ENCODE measurements around the gene FAM13C. TPM values are rescaled to one million over a fixed set of nuclear protein-coding genes. Genes with fewer than 3 reads are reported as not detected.

Gene FAM13C
- total RNA-seq, 3 donors from 2014 or later (not counting 1 experiment from before 2014, with no cell fraction given): not detected

- Mint-ChIP-seq H3K27me3 (ENCODE audit: low read depth in 2 of 2) (no peaks in the 10 kb centered on the region), H3K36me3 (no peaks in the 10 kb centered on the region), H3K4me1 (no peaks in the 10 kb centered on the region), H3K9me3 (peaks cover 0 to 3% of the 10 kb centered on the region in 2 donors), H3K27ac (no peak overlapping the region), H3K4me3 (no peak overlapping the region)
- no peak for ATAC-seq
- Histone ChIP-seq H3K4me3 (ENCODE audit: low read length) (no peak overlapping the region), H3K27ac (ENCODE audit: low read length) (no peak overlapping the region), H3K4me1 (ENCODE audit: control insufficient read depth, insufficient read depth, low read length) (no peaks in the 10 kb centered on the region), H3K36me3 (ENCODE audit: control insufficient read depth, insufficient read depth, low read length) (no peaks in the 10 kb centered on the region), H3K27me3 (ENCODE audit: control insufficient read depth, insufficient read depth, low read length) (no peaks in the 10 kb centered on the region), H3K9me3 (ENCODE audit: control insufficient read depth, insufficient read depth, low read length) (no peaks in the 10 kb centered on the region)
- DNase-seq: no peak
- WGBS (ENCODE audit: insufficient coverage): no CpG with 5 or more reads among the region's 1 CpG
- intact Hi-C loops (cut with micrococcal nuclease): no loop called here
- TF ChIP-seq CTCF (IDR thresholded peaks at IDR 0.05): no peak
Observed at GRCh38 chr10:59245686-59246085, 116.7 kb downstream of the FAM13C start.

DNA sequence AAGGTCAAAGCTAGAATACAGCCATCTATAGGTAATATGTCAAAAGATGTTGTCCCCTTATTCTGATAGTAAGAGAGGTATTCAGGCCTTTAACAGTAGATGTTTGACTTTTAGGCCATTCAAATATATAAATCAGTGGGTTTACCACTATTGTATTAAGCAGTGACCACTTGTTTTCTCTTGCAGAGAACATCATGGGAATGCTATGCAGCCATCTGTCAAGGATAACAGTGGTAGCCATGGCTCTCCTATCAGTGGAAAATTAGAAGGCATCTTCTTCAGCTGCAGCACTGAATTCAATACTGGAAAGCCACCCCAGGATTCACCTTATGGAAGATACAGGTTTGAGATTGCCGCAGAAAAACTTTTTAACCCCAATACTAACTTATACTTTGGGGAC, 117.5 kb downstream of the FAM13C start:
- peaks cover 0 to 3% of the 10 kb centered on the region in 2 donors for H3K9me3 Mint-ChIP-seq
- Histone ChIP-seq H3K4me3 (ENCODE audit: low read length) (no peak overlapping the region), H3K27me3 (ENCODE audit: control insufficient read depth, insufficient read depth, low read length) (no peaks in the 10 kb centered on the region), H3K27ac (ENCODE audit: low read length) (no peak overlapping the region), H3K4me1 (ENCODE audit: control insufficient read depth, insufficient read depth, low read length) (no peaks in the 10 kb centered on the region), H3K36me3 (ENCODE audit: control insufficient read depth, insufficient read depth, low read length) (no peaks in the 10 kb centered on the region), H3K9me3 (ENCODE audit: control insufficient read depth, insufficient read depth, low read length) (no peaks in the 10 kb centered on the region)
- no peak overlapping the region for H3K27ac Mint-ChIP-seq
- H3K27me3 Mint-ChIP-seq (ENCODE audit: low read depth in 2 of 2): no peaks in the 10 kb centered on the region
- intact Hi-C loops (cut with micrococcal nuclease): no loop called here
- no peak for ATAC-seq
- TF ChIP-seq CTCF (IDR thresholded peaks at IDR 0.05): no peak
- H3K4me1 Mint-ChIP-seq: no peaks in the 10 kb centered on the region
- H3K36me3 Mint-ChIP-seq: no peaks in the 10 kb centered on the region
- DNase-seq: no peak
- no peak overlapping the region for H3K4me3 Mint-ChIP-seq
- no CpG with 5 or more reads among the region's 1 CpG for WGBS (ENCODE audit: insufficient coverage)

DNA sequence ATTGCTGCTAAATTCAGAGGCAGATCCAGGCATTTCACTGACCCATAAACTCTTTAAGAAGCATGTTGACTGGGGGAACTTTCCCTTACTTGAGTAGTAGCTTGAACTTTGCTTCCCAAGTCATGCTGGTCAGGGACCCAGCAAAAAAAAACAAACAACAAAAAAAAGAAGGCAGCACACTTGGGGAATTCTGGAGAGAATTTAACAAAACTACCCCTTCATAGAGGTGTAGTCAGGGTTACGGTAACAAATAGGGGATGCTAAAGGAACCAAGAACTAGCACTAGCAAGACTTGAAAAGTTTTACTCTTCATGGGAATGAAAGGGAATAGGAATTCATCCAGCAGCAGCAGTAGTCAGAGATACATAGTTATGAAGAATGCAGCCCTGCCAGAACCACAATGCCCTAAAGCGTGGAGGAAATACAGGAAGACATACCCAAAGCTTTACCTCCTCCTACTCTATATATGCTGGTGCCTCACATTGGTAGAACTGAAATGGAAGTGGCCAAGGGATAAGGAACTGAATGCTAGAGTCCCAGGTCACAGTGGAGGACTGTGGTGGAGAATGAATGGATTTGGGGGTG, 118.6 kb downstream of the FAM13C start:
- Mint-ChIP-seq H3K4me3 (no peak overlapping the region), H3K4me1 (no peaks in the 10 kb centered on the region), H3K27me3 (ENCODE audit: low read depth in 2 of 2) (no peaks in the 10 kb centered on the region), H3K27ac (no peak overlapping the region), H3K9me3 (peaks cover 0 to 3% of the 10 kb centered on the region in 2 donors), H3K36me3 (no peaks in the 10 kb centered on the region)
- Histone ChIP-seq H3K27ac (ENCODE audit: low read length) (no peak overlapping the region), H3K36me3 (ENCODE audit: control insufficient read depth, insufficient read depth, low read length) (no peaks in the 10 kb centered on the region), H3K9me3 (ENCODE audit: control insufficient read depth, insufficient read depth, low read length) (no peaks in the 10 kb centered on the region), H3K4me1 (ENCODE audit: control insufficient read depth, insufficient read depth, low read length) (no peaks in the 10 kb centered on the region), H3K27me3 (ENCODE audit: control insufficient read depth, insufficient read depth, low read length) (no peaks in the 10 kb centered on the region), H3K4me3 (ENCODE audit: low read length) (no peak overlapping the region)
- ATAC-seq (no peak), DNase-seq (no peak)
- no peak for TF ChIP-seq CTCF (IDR thresholded peaks at IDR 0.05)
- intact Hi-C loops (cut with micrococcal nuclease): no loop called here
- WGBS (ENCODE audit: insufficient coverage): 100% methylated on average over 1 of the region's 2 CpGs

GRCh38 chr10:59242991-59243390, 119.4 kb downstream of the FAM13C start:
- H3K27ac Mint-ChIP-seq: no peak overlapping the region
- no peaks in the 10 kb centered on the region for H3K36me3 ChIP-seq (ENCODE audit: control insufficient read depth, insufficient read depth, low read length)
- H3K36me3 Mint-ChIP-seq: no peaks in the 10 kb centered on the region
- no peaks in the 10 kb centered on the region for H3K27me3 ChIP-seq (ENCODE audit: control insufficient read depth, insufficient read depth, low read length)
- H3K9me3 Mint-ChIP-seq: peaks cover 0 to 3% of the 10 kb centered on the region in 2 donors
- no CpG with 5 or more reads among the region's 3 CpGs for WGBS (ENCODE audit: insufficient coverage)
- no peak overlapping the region for H3K4me3 Mint-ChIP-seq
- DNase-seq: no peak
- H3K4me1 Mint-ChIP-seq: no peaks in the 10 kb centered on the region
- no peaks in the 10 kb centered on the region for H3K4me1 ChIP-seq (ENCODE audit: control insufficient read depth, insufficient read depth, low read length)
- H3K27me3 Mint-ChIP-seq (ENCODE audit: low read depth in 2 of 2): no peaks in the 10 kb centered on the region
- intact Hi-C loops (cut with micrococcal nuclease): no loop called here
- H3K4me3 ChIP-seq (ENCODE audit: low read length): no peak overlapping the region
- H3K9me3 ChIP-seq (ENCODE audit: control insufficient read depth, insufficient read depth, low read length): no peaks in the 10 kb centered on the region
- ATAC-seq: no peak
- H3K27ac ChIP-seq (ENCODE audit: low read length): no peak overlapping the region
- no peak for TF ChIP-seq CTCF (IDR thresholded peaks at IDR 0.05)

All from natural killer cell (primary cell).